Karpas-422 (cell line): ENCODE results near the gene PPM1D. TPM values are rescaled to one million over a fixed set of nuclear protein-coding genes. Genes with fewer than 3 reads are reported as not detected.

Experiments
- DNase-seq: peaks from one replicate; pipeline ENCODE4 v3.0.0-alpha.2; 2015
- H2AFZ ChIP-seq: fragments of 200-600 bp; sonication (generic); 2 replicates; pipeline ENCODE4 v1.6.1; 2014; ENCODE audit warnings: antibody characterized with exemption, low read length, mixed read lengths
- H3K27ac ChIP-seq: fragments of 200-600 bp; sonication (generic); 2 replicates; pipeline ENCODE4 v1.5.1; 2014; ENCODE audit warnings: mild to moderate bottlenecking, low read length, moderate library complexity
- H3K27me3 ChIP-seq: fragments of 200-600 bp; sonication (generic); 2 replicates; pipeline ENCODE4 v1.6.1; 2014; ENCODE audit warnings: low read length, mixed read lengths
- H3K36me3 ChIP-seq: fragments of 200-600 bp; sonication (generic); 2 replicates; pipeline ENCODE4 v1.6.1; 2014; ENCODE audit warnings: low read length, mixed read lengths; ENCODE audit not compliant: insufficient read depth
- H3K4me1 ChIP-seq: fragments of 200-600 bp; sonication (generic); 2 replicates; pipeline ENCODE4 v1.6.1; 2014; ENCODE audit warnings: mild to moderate bottlenecking, low read length, mixed read lengths
- H3K4me2 ChIP-seq: fragments of 200-600 bp; sonication (generic); 2 replicates; pipeline ENCODE4 v1.6.1; 2014; ENCODE audit warnings: low read length, low read depth, mild to moderate bottlenecking; ENCODE audit not compliant: poor library complexity, severe bottlenecking
- H3K4me3 ChIP-seq: fragments of 200-600 bp; sonication (generic); 2 replicates; pipeline ENCODE4 v1.5.1; 2014; ENCODE audit warnings: mild to moderate bottlenecking, antibody characterized with exemption, low read length, mixed read lengths
- H3K79me2 ChIP-seq: fragments of 200-600 bp; sonication (generic); 2 replicates; pipeline ENCODE4 v1.6.1; 2014; ENCODE audit warnings: mild to moderate bottlenecking, low read length, mixed read lengths
- H3K9ac ChIP-seq: fragments of 200-600 bp; sonication (generic); 2 replicates; pipeline ENCODE4 v1.6.0; 2014; ENCODE audit warnings: low read length
- H3K9me2 ChIP-seq: fragments of 200-600 bp; sonication (generic), shearing (Covaris generic); replicated peaks from 2 replicates; pipeline ENCODE4 v1.6.0; 2014; ENCODE audit warnings: mild to moderate bottlenecking, low read length, moderate library complexity; ENCODE audit not compliant: insufficient read depth
- H3K9me3 ChIP-seq: fragments of 300-700, 200-600 bp; sonication (generic); 2 replicates; pipeline ENCODE4 v1.6.1; 2014; ENCODE audit warnings: low read length, mixed read lengths
- H4K20me1 ChIP-seq: fragments of 200-600 bp; sonication (generic); 2 replicates; pipeline ENCODE4 v1.6.1; 2014; ENCODE audit warnings: mild to moderate bottlenecking, antibody characterized with exemption, low read length, low read depth; ENCODE audit not compliant: insufficient read depth
- total RNA-seq: library from RNA; depleted of rRNA; stranded (reverse); fragments of >200 nt; shearing (Covaris generic); gene quantifications from 2 replicates; pipeline ENCODE4 v1.2.3, GENCODE V29; 2014; ENCODE audit warnings: low replicate concordance

The PPM1D gene
- total RNA-seq, 1 experiment from 2014 or later: 11.8 TPM

GRCh38 chr17:60630352-60630751, 30.4 kb downstream of the PPM1D start:
- Histone ChIP-seq H3K4me1 (peaks cover 16% of the 10 kb centered on the region), H4K20me1 (no peaks in the 10 kb centered on the region), H3K27me3 (no peaks in the 10 kb centered on the region), H2AFZ (no peak overlapping the region), H3K27ac (no peak overlapping the region), H3K4me2 (no peak overlapping the region), H3K9me3 (no peaks in the 10 kb centered on the region), H3K9ac (no peak overlapping the region), H3K36me3 (peaks cover 3% of the 10 kb centered on the region; the same call in 1 of the 2 replicates), H3K79me2 (peaks cover 55% of the 10 kb centered on the region), H3K4me3 (no peak overlapping the region), H3K9me2 (no peaks in the 10 kb centered on the region)
- no peak for DNase-seq

GRCh38 chr17:60631119-60631518, 31.1 kb downstream of the PPM1D start:
- no peak for DNase-seq
- H3K36me3 ChIP-seq: peaks cover 4% of the 10 kb centered on the region; the same call in 1 of the 2 replicates
- H2AFZ ChIP-seq: no peak overlapping the region
- peaks cover 16% of the 10 kb centered on the region for H3K4me1 ChIP-seq
- H3K27ac ChIP-seq: no peak overlapping the region
- H4K20me1 ChIP-seq: no peaks in the 10 kb centered on the region
- H3K9me3 ChIP-seq: no peaks in the 10 kb centered on the region
- H3K9me2 ChIP-seq: no peaks in the 10 kb centered on the region
- H3K4me3 ChIP-seq: no peak overlapping the region
- peaks cover 55% of the 10 kb centered on the region for H3K79me2 ChIP-seq
- no peaks in the 10 kb centered on the region for H3K27me3 ChIP-seq
- no peak overlapping the region for H3K4me2 ChIP-seq
- H3K9ac ChIP-seq: no peak overlapping the region

GRCh38 chr17:60637683-60638082, 37.7 kb downstream of the PPM1D start:
- H3K4me3 ChIP-seq: no peak overlapping the region
- no peak overlapping the region for H2AFZ ChIP-seq
- H3K27me3 ChIP-seq: no peaks in the 10 kb centered on the region
- H3K9me2 ChIP-seq: no peaks in the 10 kb centered on the region
- no peak overlapping the region for H3K4me2 ChIP-seq
- peaks cover 10% of the 10 kb centered on the region; the same call in 1 of the 2 replicates for H3K36me3 ChIP-seq
- H3K9ac ChIP-seq: no peak overlapping the region
- H3K79me2 ChIP-seq: peaks cover 40% of the 10 kb centered on the region
- H3K27ac ChIP-seq: no peak overlapping the region
- H3K9me3 ChIP-seq: no peaks in the 10 kb centered on the region
- H3K4me1 ChIP-seq: peaks cover 27% of the 10 kb centered on the region
- no peaks in the 10 kb centered on the region for H4K20me1 ChIP-seq
- DNase-seq: no peak

GRCh38 chr17:60639019-60639330, 39.0 kb downstream of the PPM1D start:
- no peaks in the 10 kb centered on the region for H4K20me1 ChIP-seq
- no peaks in the 10 kb centered on the region for H3K9me2 ChIP-seq
- H3K9me3 ChIP-seq: no peaks in the 10 kb centered on the region
- no peak overlapping the region for H3K9ac ChIP-seq
- peaks cover 10% of the 10 kb centered on the region; the same call in 1 of the 2 replicates for H3K36me3 ChIP-seq
- H3K27me3 ChIP-seq: no peaks in the 10 kb centered on the region
- H3K4me1 ChIP-seq: peaks cover 19% of the 10 kb centered on the region
- no peak overlapping the region for H3K27ac ChIP-seq
- no peak overlapping the region for H2AFZ ChIP-seq
- H3K4me3 ChIP-seq: no peak overlapping the region
- no peak for DNase-seq
- no peak overlapping the region for H3K4me2 ChIP-seq
- peaks cover 47% of the 10 kb centered on the region for H3K79me2 ChIP-seq

- Histone ChIP-seq H3K4me1 (peaks cover 11% of the 10 kb centered on the region), H3K9me2 (no peaks in the 10 kb centered on the region), H3K27me3 (no peaks in the 10 kb centered on the region), H3K4me3 (no peak overlapping the region), H2AFZ (no peak overlapping the region), H3K36me3 (peaks cover 9% of the 10 kb centered on the region; the same call in 1 of the 2 replicates), H3K27ac (no peak overlapping the region), H3K79me2 (peaks cover 56% of the 10 kb centered on the region), H3K4me2 (no peak overlapping the region), H3K9ac (no peak overlapping the region), H3K9me3 (no peaks in the 10 kb centered on the region), H4K20me1 (no peaks in the 10 kb centered on the region)
- peak; percentile 51 for DNase-seq
Observed at GRCh38 chr17:60640503-60640902, 40.5 kb downstream of the PPM1D start.

- no peak for DNase-seq
- H4K20me1 ChIP-seq: no peaks in the 10 kb centered on the region
- no peak overlapping the region for H3K9ac ChIP-seq
- no peak overlapping the region for H3K27ac ChIP-seq
- H3K9me2 ChIP-seq: no peaks in the 10 kb centered on the region
- H3K27me3 ChIP-seq: no peaks in the 10 kb centered on the region
- H3K9me3 ChIP-seq: no peaks in the 10 kb centered on the region
- H3K4me3 ChIP-seq: no peak overlapping the region
- no peak overlapping the region for H3K4me2 ChIP-seq
- peaks cover 56% of the 10 kb centered on the region for H3K79me2 ChIP-seq
- H2AFZ ChIP-seq: no peak overlapping the region
- peaks cover 6% of the 10 kb centered on the region; the same call in 1 of the 2 replicates for H3K36me3 ChIP-seq
- H3K4me1 ChIP-seq: peaks cover 16% of the 10 kb centered on the region
Observed at GRCh38 chr17:60641126-60641525, 41.1 kb downstream of the PPM1D start.

GRCh38 chr17:60641810-60642220, 41.8 kb downstream of the PPM1D start:
- Histone ChIP-seq H3K9me2 (no peaks in the 10 kb centered on the region), H3K4me1 (peaks cover 23% of the 10 kb centered on the region), H3K27me3 (no peaks in the 10 kb centered on the region), H3K36me3 (peaks cover 6% of the 10 kb centered on the region; the same call in 1 of the 2 replicates), H3K79me2 (peaks cover 62% of the 10 kb centered on the region), H3K27ac (no peak overlapping the region), H3K4me3 (no peak overlapping the region), H3K4me2 (no peak overlapping the region), H2AFZ (no peak overlapping the region), H3K9me3 (no peaks in the 10 kb centered on the region), H3K9ac (no peak overlapping the region), H4K20me1 (no peaks in the 10 kb centered on the region)
- DNase-seq: peak; percentile 94

- H3K79me2 ChIP-seq: peaks cover 63% of the 10 kb centered on the region
Observed at GRCh38 chr17:60645918-60646523, 46.0 kb downstream of the PPM1D start.

More at GRCh38 chr17:60645918-60646523, 46.0 kb downstream of the PPM1D start:
- Histone ChIP-seq H3K9me2 (no peaks in the 10 kb centered on the region), H2AFZ (no peak overlapping the region), H3K27ac (peak overlapping the region; percentile 46), H3K36me3 (peaks cover 12% of the 10 kb centered on the region; the same call in 1 of the 2 replicates), H3K9ac (peak overlapping the region; percentile 10; the same call in 1 of the 2 replicates), H4K20me1 (no peaks in the 10 kb centered on the region), H3K9me3 (no peaks in the 10 kb centered on the region), H3K27me3 (no peaks in the 10 kb centered on the region), H3K4me3 (no peak overlapping the region), H3K4me1 (peaks cover 24% of the 10 kb centered on the region), H3K4me2 (no peak overlapping the region)
- no peak for DNase-seq
